Measurements from ENCODE around the gene NME7. TPM values are rescaled to one million over a fixed set of nuclear protein-coding genes. Genes with fewer than 3 reads are reported as not detected.
"Not testable (repeated sequence)": the region's sequence is repeated elsewhere in the genome, so short reads cannot be mapped to it uniquely, and the experiment has no call there.

Gene NME7
- total RNA-seq, 1 donor from 2014 or later: 13.4 TPM

DNA sequence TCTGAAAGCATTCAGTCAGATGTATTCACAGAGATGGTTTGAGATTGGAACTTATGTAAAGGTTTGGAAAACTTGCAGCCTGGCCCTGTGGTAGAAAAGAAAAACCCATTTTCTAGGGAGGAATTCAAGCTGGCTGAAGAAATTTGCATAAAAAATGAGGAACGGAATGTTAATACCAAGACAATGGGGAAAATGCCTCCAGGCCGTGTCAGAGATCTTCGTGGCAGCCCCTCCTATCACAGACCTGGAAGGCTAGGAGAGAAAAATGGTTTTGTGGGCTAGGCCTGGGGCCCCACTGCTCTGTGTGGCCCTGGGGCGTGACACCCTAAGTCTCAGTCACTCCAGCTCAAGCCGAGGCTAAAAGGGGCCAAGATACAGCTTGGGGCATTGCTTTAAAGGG lies 26.7 kb downstream of the NME7 start:
- no peak for DNase-seq

DNA sequence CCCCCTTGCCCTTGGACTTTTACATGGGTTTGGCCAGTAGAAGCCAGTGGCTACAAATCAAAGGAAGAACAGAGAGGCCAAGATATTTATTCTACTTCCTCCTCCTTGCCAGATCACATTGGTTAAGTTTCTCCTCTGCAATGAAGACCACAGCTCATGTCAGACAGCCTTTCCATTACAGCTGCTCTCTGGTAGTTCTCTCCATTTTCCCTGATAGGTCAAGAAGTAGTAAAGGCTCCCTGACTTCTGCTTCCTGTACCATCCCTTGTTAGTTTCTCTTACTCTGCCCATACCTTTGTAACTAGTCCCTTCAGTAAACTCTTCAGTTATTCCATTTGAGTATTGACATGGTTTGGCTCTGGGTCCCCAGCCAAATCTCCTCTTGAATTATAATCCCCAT lies 27.8 kb downstream of the NME7 start:
- DNase-seq: no peak

DNA sequence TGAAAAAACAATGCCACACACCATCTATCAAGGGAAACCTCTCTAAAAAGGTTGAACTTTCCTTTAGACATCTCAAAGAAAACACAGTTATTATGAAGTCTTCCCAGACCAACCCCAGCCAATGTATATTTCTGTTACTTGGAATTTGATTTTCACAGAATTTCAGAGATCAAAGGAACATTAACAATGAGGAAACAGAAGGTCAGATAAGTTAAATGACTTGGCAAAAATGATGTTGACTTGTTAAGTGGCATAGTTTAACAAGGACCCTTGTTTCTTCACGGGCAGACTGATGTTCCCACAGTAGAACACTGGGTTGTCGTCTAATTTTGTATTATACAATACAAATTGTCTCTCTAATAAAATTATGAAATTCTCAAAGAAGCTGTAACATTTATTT lies 29.0 kb downstream of the NME7 start:
- no peak for DNase-seq

DNA sequence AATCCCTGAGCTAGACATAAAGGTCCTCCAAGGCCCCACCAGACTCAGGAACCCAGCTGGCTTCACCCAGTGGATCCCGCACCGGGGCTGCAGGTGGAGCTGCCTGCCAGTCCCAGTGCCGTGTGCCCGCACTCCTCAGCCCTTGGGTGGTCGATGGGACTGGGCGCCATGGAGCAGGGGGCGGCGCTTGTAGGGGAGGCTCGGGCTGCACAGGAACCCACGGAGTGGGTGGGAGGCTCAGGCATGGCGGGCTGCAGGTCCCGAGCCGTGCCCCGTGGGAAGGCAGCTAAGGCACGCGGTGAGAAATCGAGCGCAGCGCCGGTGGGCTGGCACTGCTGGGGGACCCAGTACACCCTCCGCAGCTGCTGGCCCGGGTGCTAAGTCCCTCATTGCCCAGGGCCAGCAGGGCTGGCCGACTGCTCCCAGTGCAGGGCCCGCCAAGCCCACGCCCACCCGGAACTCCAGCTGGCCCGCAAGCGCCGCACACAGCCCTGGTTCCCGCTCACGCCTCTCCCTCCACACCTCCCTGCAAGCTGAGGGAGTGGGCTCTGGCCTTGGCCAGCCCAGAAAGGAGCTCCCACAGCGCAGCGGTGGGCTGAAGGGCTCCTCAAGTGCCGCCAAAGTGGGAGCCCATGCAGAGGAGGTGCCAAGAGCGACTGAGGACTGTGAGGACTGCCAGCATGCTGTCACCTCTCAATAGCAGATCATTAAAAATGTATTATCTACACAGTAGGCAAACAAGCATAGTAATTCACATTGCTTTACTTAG lies 30.5 kb downstream of the NME7 start:
- not testable (repeated sequence) for DNase-seq

DNA sequence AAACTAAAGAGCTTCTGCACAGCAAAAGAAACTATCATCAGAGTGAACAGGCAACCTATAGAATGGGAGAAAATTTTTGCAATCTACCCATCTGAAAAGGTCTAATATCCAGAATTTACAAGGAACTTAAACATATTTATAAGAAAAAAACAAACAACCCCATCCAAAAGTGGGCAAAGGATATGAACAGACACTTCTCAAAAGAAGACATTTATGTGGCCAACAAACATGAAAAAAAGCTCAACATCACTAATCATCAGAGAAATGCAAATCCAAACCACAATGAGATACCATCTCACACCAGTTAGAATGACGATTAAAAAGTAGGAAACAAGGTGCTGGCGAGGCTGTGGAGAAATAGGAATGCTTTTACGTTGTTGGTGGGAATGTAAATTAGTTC lies 32.9 kb downstream of the NME7 start:
- DNase-seq: not testable (repeated sequence)

DNA sequence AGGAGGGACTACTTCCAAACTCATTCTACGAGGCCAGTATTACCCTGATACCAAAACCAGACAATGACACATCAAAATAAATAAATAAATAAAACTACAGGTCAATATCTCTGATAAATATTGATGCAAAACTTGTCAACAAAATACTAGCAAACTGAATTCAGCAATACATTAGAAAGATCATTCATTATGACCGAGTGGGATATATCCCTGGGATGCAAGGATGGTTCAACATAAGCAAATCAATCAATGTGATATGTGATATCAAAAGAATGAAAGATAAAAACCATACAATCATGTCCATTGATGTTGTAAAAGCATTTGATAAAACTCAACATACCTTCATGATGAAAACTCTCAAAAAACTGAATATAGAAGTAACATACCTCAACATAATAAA lies 36.7 kb downstream of the NME7 start:
- DNase-seq: no peak

DNA sequence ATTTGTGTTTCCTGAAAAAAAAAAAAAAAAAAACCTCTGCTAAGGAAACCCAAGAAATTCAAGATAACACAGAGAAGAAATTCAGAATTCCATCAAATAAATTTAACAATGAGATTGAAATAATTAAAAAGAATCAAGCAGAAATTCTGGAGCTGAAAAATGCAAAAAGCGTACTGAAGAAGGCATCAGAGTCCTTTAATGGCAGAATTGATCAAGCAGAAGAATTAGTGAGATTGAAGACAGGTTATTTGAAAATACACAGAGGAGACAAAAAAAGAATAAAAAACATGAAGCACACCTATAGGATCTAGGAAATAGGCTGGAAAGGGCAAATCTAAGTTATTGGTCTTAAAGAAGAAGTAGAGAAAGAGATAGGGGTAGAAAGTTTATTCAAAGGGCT lies 38.2 kb downstream of the NME7 start:
- no peak for DNase-seq

DNA sequence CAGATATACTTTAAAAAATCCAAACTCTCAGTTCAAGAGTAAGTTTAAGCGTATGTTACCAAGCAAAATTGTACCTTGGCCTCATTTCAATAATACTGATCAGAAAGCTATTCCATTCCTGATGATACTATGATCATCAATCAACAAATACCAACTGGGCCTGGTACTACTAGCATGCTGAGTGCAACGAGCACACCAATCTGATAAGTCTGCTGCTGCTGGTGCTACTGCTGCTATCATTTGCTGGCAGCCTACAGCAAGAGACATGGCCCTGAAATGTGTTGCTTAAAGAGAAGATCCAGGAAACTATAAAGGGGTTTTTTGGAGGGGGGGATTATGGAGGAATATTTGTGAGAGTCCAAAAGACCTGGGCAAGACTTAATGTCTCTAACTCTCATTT lies 39.7 kb downstream of the NME7 start:
- DNase-seq: no peak

DNA sequence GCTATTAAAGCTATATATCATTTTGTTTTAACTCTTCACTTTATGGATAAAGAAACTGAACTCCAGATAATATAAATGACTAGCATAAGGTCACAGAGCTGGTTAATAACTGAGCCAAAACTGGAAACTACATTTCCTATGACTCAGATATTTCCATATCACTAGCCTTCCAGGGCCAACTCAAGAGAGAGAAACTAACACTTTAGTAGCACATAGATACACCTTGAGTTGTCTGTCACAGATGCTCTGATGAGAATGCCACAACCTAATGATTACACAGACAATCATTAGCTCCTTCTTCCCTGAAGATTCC lies 40.7 kb downstream of the NME7 start:
- DNase-seq: no peak

DNA sequence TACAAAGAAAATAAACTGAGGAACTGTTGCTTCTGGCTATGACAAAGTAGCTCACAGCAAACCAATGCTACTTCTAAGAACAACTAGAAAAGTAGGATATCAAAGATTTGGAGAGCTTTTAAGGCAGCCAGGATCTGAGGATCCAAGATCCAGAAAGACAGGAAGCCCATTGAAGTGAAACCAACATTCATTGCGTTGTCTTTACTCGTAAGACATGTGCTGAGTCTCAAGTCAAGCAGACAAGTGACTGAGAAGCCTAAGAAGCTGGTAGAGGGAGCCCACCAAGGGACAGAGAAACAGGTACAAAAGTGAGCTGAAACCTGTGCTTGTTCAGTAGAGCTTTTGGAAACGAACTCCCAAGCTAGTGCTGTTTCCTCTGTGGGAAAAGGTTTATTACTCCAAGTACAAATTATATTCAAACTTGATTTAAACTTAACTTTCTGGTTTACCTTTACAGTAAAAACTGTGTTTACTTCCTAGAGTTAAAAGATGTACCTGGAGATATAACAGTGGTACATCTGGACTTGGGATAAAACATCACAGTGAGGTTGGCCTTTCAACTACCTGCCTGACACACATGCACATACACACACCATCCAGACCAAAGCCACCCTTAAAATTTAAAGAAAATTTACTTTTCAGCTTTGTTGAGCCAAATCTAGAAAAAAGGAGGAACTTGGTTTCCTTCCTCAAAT lies 41.2 kb downstream of the NME7 start:
- DNase-seq: no peak

DNA sequence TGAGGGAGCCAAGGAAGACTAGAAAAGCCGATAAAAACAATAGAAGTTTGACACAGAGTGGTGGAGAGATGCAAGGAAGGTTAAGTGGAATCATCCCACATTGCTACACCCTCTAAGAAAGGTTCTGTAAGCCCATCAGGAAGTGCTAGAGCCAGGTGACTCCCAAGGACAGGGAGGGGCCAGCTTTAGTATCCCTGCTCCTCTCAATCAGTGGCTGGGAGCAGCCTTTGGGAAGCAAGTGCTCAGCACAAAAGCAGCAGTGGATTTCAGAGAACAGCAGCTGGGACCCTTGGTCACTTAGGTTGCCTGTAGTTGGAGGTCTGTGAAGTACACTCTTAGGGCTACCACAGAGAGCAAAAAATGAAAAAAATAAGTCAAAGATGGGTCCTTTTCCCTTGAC lies 42.5 kb downstream of the NME7 start:
- DNase-seq: no peak

DNA sequence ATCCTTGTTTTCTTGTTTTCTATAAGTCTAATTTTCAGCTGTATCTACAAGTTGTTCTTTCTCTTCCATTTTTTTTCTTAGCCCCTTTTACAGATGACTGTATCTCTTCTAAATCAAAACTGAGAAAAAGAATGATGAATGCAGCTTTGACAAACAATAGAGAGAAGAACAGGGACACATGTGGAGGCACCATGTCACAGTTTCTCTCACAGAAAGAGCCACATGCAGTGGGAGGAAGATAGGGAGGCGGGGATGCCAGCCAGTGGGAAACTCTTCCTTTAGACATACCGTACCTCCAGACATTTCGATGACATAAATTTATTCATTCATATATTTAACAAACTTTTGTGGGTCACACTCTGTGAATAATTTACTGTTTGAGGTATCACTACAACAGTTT lies 45.5 kb downstream of the NME7 start:
- no peak for DNase-seq

DNA sequence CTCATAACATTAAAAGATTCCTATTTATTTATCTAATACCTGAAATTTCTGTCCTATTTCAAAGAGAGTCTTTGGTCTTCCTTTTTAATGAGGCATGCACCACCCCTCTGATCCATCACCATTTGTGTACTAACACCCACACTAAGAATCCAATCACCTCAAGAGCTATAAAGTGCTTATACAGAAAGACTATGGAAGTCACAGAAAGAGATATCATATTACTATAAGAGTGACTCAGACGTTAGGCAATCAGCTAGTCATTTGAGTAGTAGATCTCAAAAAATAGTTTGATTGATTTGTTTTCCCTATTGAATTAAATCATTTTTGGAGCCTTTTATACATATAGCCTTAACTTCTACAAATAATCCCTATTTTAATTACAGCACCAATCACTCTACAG lies 46.1 kb downstream of the NME7 start:
- no peak for DNase-seq

DNA sequence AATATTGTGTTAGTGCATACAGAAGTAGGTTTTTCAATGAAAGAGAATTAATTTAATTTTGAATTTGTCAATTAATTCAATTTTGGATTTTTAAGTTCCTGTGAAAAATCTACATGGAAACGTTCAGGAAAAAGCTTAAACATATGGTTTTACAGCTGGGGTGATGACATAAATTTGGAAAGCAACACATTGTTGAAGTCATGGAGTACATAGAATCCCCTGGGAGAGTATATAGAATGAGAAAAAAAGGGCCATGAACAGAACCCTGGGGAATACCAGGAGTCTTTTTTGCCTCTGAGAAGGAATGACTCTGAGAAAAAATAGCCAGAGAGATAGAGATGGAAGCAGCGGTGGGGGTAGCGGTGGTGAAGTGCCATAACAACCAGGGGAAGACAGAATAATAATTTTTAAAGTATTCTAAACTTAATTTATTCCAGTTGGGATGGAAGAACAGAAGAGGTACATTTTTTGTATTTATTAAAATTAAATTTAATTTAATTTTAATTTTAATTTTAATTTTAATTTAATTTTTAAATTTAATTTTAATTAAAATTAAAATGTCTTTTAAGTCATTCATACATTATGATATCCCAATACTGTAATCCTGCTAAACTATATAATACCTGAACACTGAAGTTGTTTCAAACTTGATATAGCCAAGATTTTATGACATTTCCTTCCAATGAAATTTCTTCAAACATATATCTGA lies 48.9 kb downstream of the NME7 start:
- peak; percentile 40 for DNase-seq

DNA sequence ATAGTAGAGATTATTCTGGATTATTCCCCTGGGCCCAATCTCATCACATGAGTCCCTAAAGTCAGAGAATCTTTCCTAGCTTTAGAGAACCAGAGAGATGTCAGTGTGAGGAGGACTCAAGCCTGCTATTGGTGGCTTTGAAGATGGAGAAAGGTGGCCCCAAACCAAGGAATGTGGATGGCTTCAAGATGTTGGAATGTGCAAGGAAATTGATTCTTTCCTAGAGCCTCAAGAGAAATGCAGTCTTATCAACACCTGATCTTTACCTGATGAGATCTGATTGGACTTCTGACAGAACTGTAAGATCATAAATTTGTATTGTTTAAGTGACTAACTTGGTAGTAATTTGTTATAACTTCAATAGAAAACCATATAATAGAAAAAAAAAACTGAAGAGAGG lies 51.0 kb downstream of the NME7 start:
- no peak for DNase-seq

DNA sequence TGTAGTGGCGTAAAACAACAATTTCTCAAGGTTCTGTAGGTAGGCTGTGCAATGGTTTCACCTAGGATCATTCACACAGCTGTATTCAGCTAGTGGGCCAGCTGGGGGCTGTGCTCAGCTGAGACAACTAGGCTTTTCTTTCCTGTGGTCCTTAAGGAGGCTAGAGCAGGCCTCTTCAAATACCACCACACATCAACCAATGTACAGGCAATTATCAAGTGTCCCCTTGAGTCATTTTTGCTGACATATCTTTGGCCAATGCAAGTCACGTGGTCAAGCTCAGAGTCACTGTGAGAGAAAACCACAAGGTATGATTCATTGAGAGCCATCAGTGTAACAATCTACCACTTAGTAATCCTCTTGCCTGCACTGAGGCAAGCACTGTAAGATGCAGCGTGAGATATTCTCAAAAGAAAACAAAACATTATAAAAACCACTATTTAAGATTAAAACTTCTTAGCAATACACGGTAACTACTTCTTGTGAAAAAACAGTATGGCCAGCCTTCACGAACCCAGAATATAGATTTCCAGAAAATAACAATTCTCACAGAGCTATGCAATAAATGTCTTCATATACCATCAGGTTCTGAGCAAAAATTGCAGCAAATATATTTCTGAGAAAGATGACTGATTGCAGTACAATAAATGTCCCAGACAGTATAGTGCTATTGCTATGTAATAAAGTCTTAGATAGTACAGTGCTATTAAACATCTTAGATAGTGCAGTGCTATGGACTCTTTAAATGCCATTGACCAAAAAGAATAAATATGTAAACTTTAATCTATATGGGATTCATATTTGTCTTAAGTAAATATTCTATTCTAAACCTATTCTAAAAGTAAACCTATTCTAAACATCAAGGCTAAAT lies 55.3 kb downstream of the NME7 start:
- no peak for DNase-seq

DNA sequence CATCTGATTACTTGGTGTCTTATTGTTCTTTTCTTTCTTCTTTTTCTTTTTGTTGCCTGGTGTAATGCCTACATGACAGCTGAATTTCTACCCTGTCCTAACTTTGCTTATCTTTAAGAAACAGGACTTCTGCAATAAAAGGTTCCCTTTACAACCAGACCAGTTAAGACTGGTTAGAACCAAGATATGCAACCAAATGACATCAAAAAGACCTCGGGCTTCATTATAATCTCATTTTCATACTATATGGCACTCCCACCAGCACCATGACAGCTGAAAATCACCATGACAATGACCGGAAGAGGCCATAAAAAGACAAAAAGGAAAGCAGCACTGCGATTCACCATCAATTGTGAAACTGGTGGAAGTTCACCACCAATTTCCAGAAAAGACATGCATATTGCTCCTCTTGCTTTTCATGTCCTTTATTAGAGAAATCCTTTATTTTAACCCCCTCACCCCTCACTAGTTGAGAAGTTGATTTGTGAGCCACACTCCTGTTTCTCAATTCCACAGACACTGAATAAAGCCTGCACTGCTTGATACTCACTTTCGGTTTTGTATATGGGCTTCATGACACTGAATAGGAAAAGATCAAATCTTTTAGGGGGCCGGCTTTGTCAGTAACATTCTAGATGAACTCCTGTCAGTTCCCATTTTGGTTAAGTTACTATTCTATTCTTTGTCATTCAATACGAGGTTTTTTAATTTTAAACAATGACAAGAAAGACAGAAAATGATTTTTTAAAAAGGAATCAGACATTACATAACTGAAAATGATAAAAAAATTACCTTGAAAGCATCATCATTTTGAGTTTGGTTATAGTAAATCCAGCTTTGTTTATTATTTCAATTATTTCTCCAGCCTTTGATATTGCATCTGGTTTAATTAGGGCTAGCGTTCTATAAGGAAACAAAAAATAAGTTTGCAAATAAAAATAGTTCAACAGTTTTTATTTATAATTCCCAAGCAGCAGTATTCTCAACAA lies 58.1 kb downstream of the NME7 start:
- no peak for DNase-seq

DNA sequence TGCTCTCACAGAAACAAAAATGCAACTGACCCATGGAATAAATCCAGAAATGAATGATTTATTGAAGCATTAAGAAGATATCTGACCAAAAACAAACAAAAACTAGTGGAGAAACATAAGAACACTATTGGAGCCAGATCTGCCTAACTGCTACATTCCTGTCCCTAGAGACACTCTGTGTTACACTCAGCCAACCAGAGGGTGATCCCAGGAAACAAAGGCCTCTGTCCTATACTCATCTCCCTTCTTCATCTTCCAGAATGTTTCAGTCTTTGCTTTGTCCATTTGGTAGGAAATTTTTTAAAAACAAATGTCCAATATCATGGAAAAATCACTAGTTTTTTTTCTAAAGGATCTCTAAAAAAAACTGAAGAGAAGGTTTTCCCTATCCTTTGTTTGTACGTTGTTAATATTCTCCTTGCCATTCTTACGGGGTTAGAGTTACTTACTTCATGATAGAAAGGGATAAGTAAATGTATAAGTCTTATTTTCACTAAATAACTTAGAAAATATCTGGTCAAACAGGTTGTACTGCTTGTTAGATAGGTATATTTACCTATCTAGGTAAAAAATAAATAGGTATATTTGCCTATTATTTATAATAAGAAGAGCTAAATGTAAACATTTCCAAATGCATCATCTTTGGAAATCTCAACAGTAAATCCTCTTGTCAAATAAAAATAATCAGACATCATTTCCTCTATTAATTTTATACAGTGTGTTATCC lies 59.1 kb downstream of the NME7 start:
- no peak for DNase-seq

DNA sequence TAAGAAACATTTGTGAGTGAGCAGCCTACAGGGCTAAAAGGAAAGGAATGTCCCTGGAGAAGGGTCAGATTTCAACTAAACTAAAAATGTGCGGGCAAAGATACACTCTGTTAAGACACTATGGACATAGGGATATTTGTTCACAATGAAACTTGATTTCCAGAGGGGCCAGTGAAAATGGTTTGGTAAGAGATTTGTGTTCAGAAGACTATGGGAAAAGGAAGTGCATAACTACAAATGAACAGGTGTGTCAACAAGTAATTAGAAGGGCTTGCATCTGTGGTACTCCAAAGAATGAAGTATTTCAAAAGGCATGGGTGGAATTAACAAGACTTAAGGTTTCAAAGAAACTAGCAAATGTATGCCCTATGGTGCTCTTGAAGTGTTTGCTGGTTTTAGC lies 60.4 kb downstream of the NME7 start:
- no peak for DNase-seq

DNA sequence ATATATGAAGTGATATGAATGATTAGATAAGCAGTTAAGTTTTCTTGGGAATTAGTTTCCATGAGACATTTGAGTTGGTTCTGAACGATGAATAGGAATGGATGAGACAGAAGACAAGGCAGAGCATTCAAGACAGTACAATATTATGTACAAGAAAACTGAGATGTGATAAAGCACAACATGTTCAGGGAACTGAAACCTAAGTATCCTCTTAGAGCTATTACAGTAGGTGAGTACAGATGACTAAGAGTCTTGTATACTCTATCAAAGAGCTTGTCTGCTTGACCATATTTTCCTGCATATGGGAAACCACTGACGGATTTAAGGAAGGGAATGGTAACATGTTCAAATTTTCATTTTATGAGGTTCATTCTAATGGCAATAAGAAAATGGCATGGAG lies 61.6 kb downstream of the NME7 start:
- DNase-seq: no peak

DNA sequence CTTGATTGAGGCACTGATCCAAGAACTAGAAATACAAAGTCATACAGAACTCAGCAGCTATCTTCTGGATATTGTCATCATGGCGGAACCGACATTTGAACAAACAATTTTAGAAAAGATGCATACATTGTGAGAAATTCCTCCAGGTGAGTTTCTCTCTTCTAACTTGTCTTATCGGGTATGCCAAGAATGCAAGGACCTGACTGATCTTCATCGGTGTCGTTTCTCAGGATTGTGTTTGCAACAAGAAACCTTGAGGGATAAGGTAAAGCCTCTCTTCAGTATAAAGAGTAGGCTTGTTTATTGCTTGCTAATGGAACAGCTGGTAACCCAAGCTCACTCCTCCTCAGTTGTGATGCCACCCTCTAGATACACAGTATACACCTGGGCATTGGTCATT lies 62.2 kb downstream of the NME7 start:
- no peak for DNase-seq

Data from tongue (tissue), 2 donors.